Neuronal stem cell (in vitro differentiated cells): ENCODE data around the gene ZNF717. TPM values are rescaled to one million over a fixed set of nuclear protein-coding genes. Genes with fewer than 3 reads are reported as not detected.

Experiments used
- DNase-seq: peaks from one replicate; pipeline ENCODE4 v3.0.0-alpha.2; 2013; ENCODE audit warnings: low spot score
- H2AFZ ChIP-seq: one replicate; pipeline ENCODE4 v1.6.1; 2013; ENCODE audit warnings: mild to moderate bottlenecking, low read length, inconsistent platforms
- H2AK5ac ChIP-seq: 2 replicates; pipeline ENCODE4 v1.6.1; 2013; ENCODE audit warnings: low read depth, mild to moderate bottlenecking, inconsistent platforms, low read length, moderate library complexity, mixed read lengths
- H2BK120ac ChIP-seq: 2 replicates; pipeline ENCODE4 v1.6.1; 2013; ENCODE audit warnings: low read depth, mild to moderate bottlenecking, inconsistent platforms, low read length, moderate library complexity, mixed read lengths
- H2BK12ac ChIP-seq: one replicate; pipeline ENCODE4 v1.6.1; 2013; ENCODE audit warnings: low read length, inconsistent platforms
- H2BK15ac ChIP-seq: 2 replicates; pipeline ENCODE4 v1.6.1; 2013; ENCODE audit warnings: mild to moderate bottlenecking, low read length, inconsistent platforms, mixed read lengths
- H2BK5ac ChIP-seq: one replicate; pipeline ENCODE4 v1.6.1; 2013; ENCODE audit warnings: inconsistent platforms, mild to moderate bottlenecking, low read length, moderate library complexity
- H3K14ac ChIP-seq: one replicate; pipeline ENCODE4 v1.6.1; 2013; ENCODE audit warnings: low read length, inconsistent platforms
- H3K18ac ChIP-seq: 2 replicates; pipeline ENCODE4 v1.6.1; 2013; ENCODE audit warnings: low read length, inconsistent platforms
- H3K23ac ChIP-seq: 2 replicates; pipeline ENCODE4 v1.6.1; 2013; ENCODE audit warnings: low read depth, mild to moderate bottlenecking, mixed read lengths, low read length, inconsistent platforms; ENCODE audit not compliant: poor library complexity
- H3K27ac ChIP-seq: replicated peaks from 3 replicates; pipeline ENCODE4 v1.5.1; 2013; ENCODE audit warnings: low read length, inconsistent platforms
- H3K27me3 ChIP-seq, 3 experiments: 2 replicates each; pipeline ENCODE4 v1.6.1; 2013; ENCODE audit warnings: low read length in 3 of 3, mild to moderate bottlenecking in 2 of 3, inconsistent platforms in 1 of 3, low read depth in 1 of 3, mixed read lengths in 1 of 3, moderate library complexity in 1 of 3; ENCODE audit not compliant: control insufficient read depth in 3 of 3, insufficient read depth in 3 of 3
- H3K36me3 ChIP-seq, 2 donors: replicated peaks in 1 of 2; 2 replicates each; pipeline ENCODE4 v1.6.1; 2013; ENCODE audit warnings: low read length in 2 of 2; ENCODE audit not compliant: control insufficient read depth in 2 of 2, insufficient read depth in 2 of 2
- H3K4ac ChIP-seq: 2 replicates; pipeline ENCODE4 v1.6.1; 2013; ENCODE audit warnings: inconsistent platforms, mild to moderate bottlenecking, low read length, moderate library complexity
- H3K4me1 ChIP-seq, 2 donors: 1 replicate in 1 of 2; 2 replicates in 1 of 2; pipeline ENCODE4 v1.6.1; 2013; ENCODE audit warnings: low read length in 2 of 2, low read depth in 1 of 2; ENCODE audit not compliant: control insufficient read depth in 2 of 2, insufficient read depth in 1 of 2
- H3K4me2 ChIP-seq: one replicate; pipeline ENCODE4 v1.6.1; 2013; ENCODE audit warnings: mild to moderate bottlenecking, low read length, inconsistent platforms; ENCODE audit not compliant: insufficient read depth, poor library complexity, severe bottlenecking
- H3K4me3 ChIP-seq, 2 donors: 2 replicates each; pipeline ENCODE4 v1.5.1; 2013; ENCODE audit warnings: low read length in 2 of 2, mild to moderate bottlenecking in 2 of 2, inconsistent platforms in 1 of 2, moderate library complexity in 1 of 2
- H3K79me1 ChIP-seq: one replicate; pipeline ENCODE4 v1.6.1; 2013; ENCODE audit warnings: low read depth, mild to moderate bottlenecking, inconsistent platforms, low read length, moderate library complexity
- H3K9ac ChIP-seq: one replicate; pipeline ENCODE4 v1.6.1; 2013; ENCODE audit warnings: mild to moderate bottlenecking, low read depth, low read length, inconsistent platforms; ENCODE audit not compliant: poor library complexity
- H3K9me3 ChIP-seq, 2 donors: replicated peaks in 1 of 2; 2 replicates each; pipeline versions ENCODE3 to v1.6.1; 2013; ENCODE audit warnings: low read length in 2 of 2, mild to moderate bottlenecking in 2 of 2, inconsistent platforms in 1 of 2, low read depth in 1 of 2, mixed read lengths in 1 of 2, moderate library complexity in 1 of 2; ENCODE audit not compliant: control insufficient read depth in 2 of 2, insufficient read depth in 1 of 2
- H4K8ac ChIP-seq: one replicate; pipeline ENCODE4 v1.6.1; 2013; ENCODE audit warnings: low read depth, mild to moderate bottlenecking, inconsistent platforms, low read length, moderate library complexity
- H4K91ac ChIP-seq: one replicate; pipeline ENCODE4 v1.6.1; 2013; ENCODE audit warnings: low read length, low read depth, mild to moderate bottlenecking, inconsistent platforms; ENCODE audit not compliant: poor library complexity
- WGBS, 2 donors: extraction: QIAGEN DNeasy Blood & Tissue Kit; methylation state at CpG; one replicate each; pipeline ENCODE4 v1.1.7; 2013; ENCODE audit warnings: missing lambda C conversion rate in 2 of 2, mixed read lengths in 1 of 2; ENCODE audit not compliant: insufficient read length in 2 of 2, insufficient replicate concordance in 1 of 2; ENCODE audit errors: extremely low coverage in 2 of 2; 5-methylcytosine and 5-hydroxymethylcytosine counted together
- small RNA-seq: library from polyadenylated mRNA; stranded (forward); fragments of <200 nt; extraction: miRNeasy Mini kit (QIAGEN cat#:217004); gene quantifications from one replicate; pipeline ENCODE3, GENCODE V24; 2013; ENCODE audit not compliant: insufficient read depth

Gene ZNF717

GRCh38 chr3:75692061-75692460 lies 93.3 kb downstream of the ZNF717 start:
- WGBS, 2 donors, result no CpG with 5 or more reads among the region's 2 CpGs
- DNase-seq, result no peak
- H3K9me3 ChIP-seq, result no peaks in the 10 kb centered on the region
- peaks cover 1% of the 10 kb centered on the region for H3K79me1 ChIP-seq
- H3K4me3 ChIP-seq, result no peak overlapping the region
- H3K4me2 ChIP-seq, result no peak overlapping the region
- no peak overlapping the region for H3K18ac ChIP-seq
- no peak overlapping the region for H2BK15ac ChIP-seq
- no peak overlapping the region for H2BK12ac ChIP-seq
- no peaks in the 10 kb centered on the region for H3K27me3 ChIP-seq
- H3K36me3 ChIP-seq, result no peaks in the 10 kb centered on the region
- H3K9ac ChIP-seq, result no peak overlapping the region
- no peak overlapping the region for H3K14ac ChIP-seq
- H3K27ac ChIP-seq, result no peak overlapping the region
- no peak overlapping the region for H2AFZ ChIP-seq
- H2AK5ac ChIP-seq, result no peak overlapping the region
- no peak overlapping the region for H4K8ac ChIP-seq
- H3K4ac ChIP-seq, result no peak overlapping the region
- H2BK5ac ChIP-seq, result no peak overlapping the region
- no peak overlapping the region for H3K23ac ChIP-seq
- H4K91ac ChIP-seq, result no peak overlapping the region
- no peak overlapping the region for H2BK120ac ChIP-seq
- H3K4me1 ChIP-seq, result no peaks in the 10 kb centered on the region

- Histone ChIP-seq H3K27ac (no peak overlapping the region), H3K4ac (no peak overlapping the region), H3K4me1 (no peaks in the 10 kb centered on the region), H2AK5ac (no peak overlapping the region), H2BK15ac (no peak overlapping the region), H3K27me3 (no peaks in the 10 kb centered on the region), H3K4me2 (no peak overlapping the region), H2BK120ac (no peak overlapping the region), H3K23ac (no peak overlapping the region), H3K18ac (no peak overlapping the region), H3K79me1 (peaks cover 1% of the 10 kb centered on the region), H3K9ac (no peak overlapping the region), H3K9me3 (no peaks in the 10 kb centered on the region), H3K36me3 (no peaks in the 10 kb centered on the region), H3K14ac (no peak overlapping the region), H2BK12ac (no peak overlapping the region), H4K91ac (no peak overlapping the region), H2AFZ (no peak overlapping the region), H2BK5ac (no peak overlapping the region), H4K8ac (no peak overlapping the region), H3K4me3 (no peak overlapping the region)
- no peak for DNase-seq
- no CpG with 5 or more reads among the region's 9 CpGs for WGBS, 2 donors
These were observed 98.0 kb downstream of the ZNF717 start for GRCh38 chr3:75687323-75687722.

Small RNA genes within 50 kb of the gene (small RNA-seq; reads per million reads assigned to genes)
- gene MIR4273, result not detected
